ENCODE measurements around the gene PARD3B.

GRCh38 chr2:204885747-204886146, 340.5 kb downstream of the PARD3B start:
- TF ChIP-seq REST (IDR thresholded peaks at IDR 0.05; ENCODE audit: insufficient read depth in 1 of 2, low read depth in 2 of 2, low read length in 1 of 2): no peak
- peak; percentile 50 for TF ChIP-seq CTCF (IDR thresholded peaks at IDR 0.05)
- TF ChIP-seq SIN3A (IDR thresholded peaks at IDR 0.05; ENCODE audit: borderline replicate concordance, insufficient read depth, low read depth, low read length): no peak
- no peak for TF ChIP-seq POLR2AphosphoS5 (IDR thresholded peaks at IDR 0.05; ENCODE audit: low read depth, low read length)

Measured in Panc1 (cell line).